ENCODE data around the gene HOOK2. TPM values are rescaled to one million over a fixed set of nuclear protein-coding genes. Genes with fewer than 3 reads are reported as not detected.
A peak's percentile ranks its signal among the peaks of the same experiment; 100 is the strongest.

HOOK2 gene
- total and polyA plus RNA-seq, 9 of the 15 experiments (the other 6 are each of a cell fraction or from before 2014, with no cell fraction given): 1.3 to 17.2 (median 9.9) TPM

DNA sequence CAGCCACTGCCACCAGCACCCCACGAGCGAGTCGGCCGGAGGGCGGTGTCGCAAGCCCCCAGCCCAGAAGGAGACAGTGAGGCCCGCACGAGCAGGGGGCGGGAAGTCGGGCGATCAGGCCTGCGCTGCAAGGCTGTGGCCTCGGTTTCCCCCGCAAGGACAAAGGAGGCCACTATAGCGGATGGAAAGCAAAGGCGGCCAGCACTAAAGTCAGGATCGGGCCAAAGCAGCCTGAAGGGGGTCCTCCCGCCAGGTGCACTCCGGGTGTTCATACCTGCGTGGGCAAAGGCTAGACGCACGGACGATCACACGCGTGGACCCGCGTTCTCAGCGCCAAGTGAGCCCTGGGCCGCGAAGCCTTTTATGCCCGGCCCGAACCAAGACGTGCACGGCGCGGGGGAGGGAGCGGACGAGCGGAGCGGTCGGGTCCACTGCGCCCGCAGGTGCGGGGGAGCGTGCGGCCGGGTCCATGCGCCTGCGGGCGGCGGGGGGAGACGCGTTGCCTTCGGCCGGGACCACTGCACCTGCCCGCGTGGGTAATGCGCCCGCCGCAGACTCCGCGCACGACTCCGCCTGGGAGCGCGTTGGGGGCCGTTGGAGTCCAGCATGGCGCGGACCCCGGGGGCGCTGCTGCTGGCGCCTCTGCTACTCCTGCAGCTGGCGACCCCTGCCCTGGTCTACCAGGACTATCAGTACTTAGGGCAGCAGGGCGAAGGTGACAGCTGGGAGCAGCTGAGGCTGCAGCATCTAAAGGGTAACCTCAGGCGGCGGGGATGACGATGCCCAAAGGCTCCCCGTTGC, 26.3 kb upstream of the HOOK2 start, which contains the start of the genes PRDX2 and THSD8 (continued):
- TF ChIP-seq E2F8 (IDR thresholded peaks at IDR 0.05; ENCODE audit: low read depth, partially characterized antibody) (no peak), EGR1 (conservative IDR thresholded peaks at IDR 0.05) (peak; percentile 68), MTA1 (IDR thresholded peaks at IDR 0.05; ENCODE audit: borderline replicate concordance) (0 out of 2 replicates have a peak, but pooled peaks have one; percentile 14), DNMT1 (IDR thresholded peaks at IDR 0.05) (no peak), NR1H2 (CRISPR knock-in tag; IDR thresholded peaks at IDR 0.05) (0 out of 2 replicates have a peak, but pooled peaks have one; percentile 31), MYNN (IDR thresholded peaks at IDR 0.05) (peak; percentile 31; the same call in 1 of the 2 replicates), MYNN (CRISPR knock-in tag; IDR thresholded peaks at IDR 0.05) (no peak), CBX3 (IDR thresholded peaks at IDR 0.05; ENCODE audit: borderline replicate concordance in 1 of 2, low read length in 2 of 2) (0 out of 3 replicates have a peak, but pooled peaks of 1 of the 2 experiments have one; percentile 7), TCF7L2 (IDR thresholded peaks at IDR 0.05; ENCODE audit: low read depth, low read length) (peak; percentile 99), BCOR (IDR thresholded peaks at IDR 0.05) (no peak), SMAD4 (CRISPR knock-in tag; conservative IDR thresholded peaks at IDR 0.05) (peak; percentile 70), ZNF696 (CRISPR knock-in tag; conservative IDR thresholded peaks at IDR 0.05) (no peak), EP400 (IDR thresholded peaks at IDR 0.05) (peak; percentile 66; the same call in 1 of the 2 replicates), NEUROD1 (IDR thresholded peaks at IDR 0.05; ENCODE audit: borderline replicate concordance, low read depth, low read length, partially characterized antibody) (peak; percentile 69), NFIC (IDR thresholded peaks at IDR 0.05) (peak; percentile 52), CREBBP (IDR thresholded peaks at IDR 0.05; ENCODE audit: low read depth, low read length) (no peak), ZNF12 (CRISPR knock-in tag; IDR thresholded peaks at IDR 0.05) (no peak; the same call in 1 of the 2 replicates), YY1 (IDR thresholded peaks at IDR 0.05; ENCODE audit: borderline replicate concordance in 1 of 3, control insufficient read depth in 1 of 3, extremely low read depth in 1 of 3, insufficient read depth in 3 of 3, insufficient read length in 1 of 3, insufficient replicate concordance in 2 of 3, low read depth in 1 of 3, low read length in 2 of 3) (no peak), MEF2A (IDR thresholded peaks at IDR 0.05; ENCODE audit: control insufficient read depth, low read depth, low read length) (no peak), RBM15 (IDR thresholded peaks at IDR 0.05; ENCODE audit: insufficient read depth, low read length) (no peak), GABPB1 (CRISPR knock-in tag; IDR thresholded peaks at IDR 0.05) (0 out of 2 replicates have a peak, but pooled peaks have one; percentile 63)
- TF ChIP-seq, protein P1, sequence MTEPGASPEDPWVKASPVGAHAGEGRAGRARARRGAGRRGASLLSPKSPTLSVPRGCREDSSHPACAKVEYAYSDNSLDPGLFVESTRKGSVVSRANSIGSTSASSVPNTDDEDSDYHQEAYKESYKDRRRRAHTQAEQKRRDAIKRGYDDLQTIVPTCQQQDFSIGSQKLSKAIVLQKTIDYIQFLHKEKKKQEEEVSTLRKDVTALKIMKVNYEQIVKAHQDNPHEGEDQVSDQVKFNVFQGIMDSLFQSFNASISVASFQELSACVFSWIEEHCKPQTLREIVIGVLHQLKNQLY (CRISPR knock-in tag; conservative IDR thresholded peaks at IDR 0.05): peak in 1 of 2 experiments; percentile 52; a peak in 1 of 4 replicates
- TF ChIP-seq, protein P2, sequence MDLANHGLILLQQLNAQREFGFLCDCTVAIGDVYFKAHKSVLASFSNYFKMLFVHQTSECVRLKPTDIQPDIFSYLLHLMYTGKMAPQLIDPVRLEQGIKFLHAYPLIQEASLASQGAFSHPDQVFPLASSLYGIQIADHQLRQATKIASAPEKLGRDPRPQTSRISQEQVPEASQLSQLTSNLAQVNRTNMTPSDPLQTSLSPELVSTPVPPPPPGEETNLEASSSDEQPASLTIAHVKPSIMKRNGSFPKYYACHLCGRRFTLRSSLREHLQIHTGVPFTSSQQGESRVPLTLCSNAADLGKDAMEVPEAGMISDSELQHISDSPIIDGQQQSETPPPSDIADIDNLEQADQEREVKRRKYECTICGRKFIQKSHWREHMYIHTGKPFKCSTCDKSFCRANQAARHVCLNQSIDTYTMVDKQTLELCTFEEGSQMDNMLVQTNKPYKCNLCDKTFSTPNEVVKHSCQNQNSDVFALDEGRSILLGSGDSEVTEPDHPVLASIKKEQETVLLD (IDR thresholded peaks at IDR 0.05): 0 out of 2 replicates have a peak, but pooled peaks have one; percentile 30
